H9 (cell line): ENCODE results near the gene FAM120A. TPM values are rescaled to one million over a fixed set of nuclear protein-coding genes. Genes with fewer than 3 reads are reported as not detected.

ENCODE experiments used
- DNase-seq: peaks from one replicate; pipeline ENCODE4 v3.0.0-alpha.2; 2017
- H2AFZ ChIP-seq: one replicate; pipeline ENCODE4 v1.6.1; 2013; ENCODE audit warnings: mild to moderate bottlenecking, low read length, control low read depth, moderate library complexity
- H2AK5ac ChIP-seq: 2 replicates; pipeline ENCODE4 v1.6.1; 2013; ENCODE audit warnings: low read length, control low read depth, mixed read lengths; ENCODE audit not compliant: insufficient read length
- H2BK120ac ChIP-seq: one replicate; pipeline ENCODE4 v1.6.1; 2013; ENCODE audit warnings: low read depth, mild to moderate bottlenecking, low read length, control low read depth, inconsistent platforms; ENCODE audit not compliant: poor library complexity, severe bottlenecking
- H2BK12ac ChIP-seq: 2 replicates; pipeline ENCODE4 v1.6.1; 2013; ENCODE audit warnings: low read length, control low read depth, mixed read lengths, low read depth; ENCODE audit not compliant: insufficient read length
- H2BK15ac ChIP-seq: 2 replicates; pipeline ENCODE4 v1.6.1; 2013; ENCODE audit warnings: low read depth, low read length, control low read depth
- H2BK20ac ChIP-seq: one replicate; pipeline ENCODE4 v1.6.1; 2013; ENCODE audit warnings: low read depth, mild to moderate bottlenecking, low read length, control low read depth, inconsistent platforms; ENCODE audit not compliant: poor library complexity, severe bottlenecking
- H2BK5ac ChIP-seq: 2 replicates; pipeline ENCODE4 v1.6.1; 2013; ENCODE audit warnings: low read length, control low read depth, mixed read lengths; ENCODE audit not compliant: insufficient read length
- H3K14ac ChIP-seq: 2 replicates; pipeline ENCODE4 v1.6.1; 2013; ENCODE audit warnings: low read length, control low read depth; ENCODE audit not compliant: insufficient read depth
- H3K18ac ChIP-seq: 2 replicates; pipeline ENCODE4 v1.6.1; 2013; ENCODE audit warnings: low read depth, mild to moderate bottlenecking, mixed read lengths, low read length, control low read depth; ENCODE audit not compliant: insufficient read length
- H3K23ac ChIP-seq: 2 replicates; pipeline ENCODE4 v1.6.1; 2013; ENCODE audit warnings: low read length, control low read depth, mixed read lengths, low read depth; ENCODE audit not compliant: insufficient read length
- H3K23me2 ChIP-seq: 2 replicates; pipeline ENCODE4 v1.6.1; 2013; ENCODE audit warnings: low read depth, mild to moderate bottlenecking, mixed read lengths, low read length, control low read depth; ENCODE audit not compliant: insufficient read length, poor library complexity, severe bottlenecking
- H3K27ac ChIP-seq: 2 replicates; pipeline ENCODE4 v1.5.1; 2013; ENCODE audit warnings: low read length, control low read depth, mixed read lengths, low read depth; ENCODE audit not compliant: insufficient read length
- H3K27me3 ChIP-seq: 2 replicates; pipeline ENCODE4 v1.6.1; 2013; ENCODE audit warnings: low read length, control low read depth, inconsistent platforms; ENCODE audit not compliant: insufficient read depth
- H3K4ac ChIP-seq: 2 replicates; pipeline ENCODE4 v1.6.1; 2013; ENCODE audit warnings: low read depth, mild to moderate bottlenecking, control low read depth, inconsistent platforms, low read length, moderate library complexity
- H3K4me1 ChIP-seq: 2 replicates; pipeline ENCODE4 v1.6.1; 2013; ENCODE audit warnings: low read length, control low read depth, inconsistent platforms; ENCODE audit not compliant: insufficient read depth
- H3K4me2 ChIP-seq: 2 replicates; pipeline ENCODE4 v1.6.1; 2013; ENCODE audit warnings: low read length, control low read depth, mixed read lengths; ENCODE audit not compliant: insufficient read length, insufficient read depth
- H3K56ac ChIP-seq: 2 replicates; pipeline ENCODE4 v1.6.1; 2013; ENCODE audit warnings: low read depth, mild to moderate bottlenecking, mixed read lengths, low read length, control low read depth; ENCODE audit not compliant: insufficient read length
- H3K79me1 ChIP-seq: 2 replicates; pipeline ENCODE4 v1.6.1; 2013; ENCODE audit warnings: low read depth, mild to moderate bottlenecking, moderate library complexity, low read length, control low read depth, inconsistent platforms; ENCODE audit not compliant: insufficient read depth, poor library complexity, severe bottlenecking
- H3K79me2 ChIP-seq: 2 replicates; pipeline ENCODE4 v1.6.1; 2013; ENCODE audit warnings: low read length, control low read depth, inconsistent platforms; ENCODE audit not compliant: insufficient read depth
- H3K9ac ChIP-seq: 2 replicates; pipeline ENCODE4 v1.6.1; 2013; ENCODE audit warnings: low read length, control low read depth, mixed read lengths; ENCODE audit not compliant: insufficient read length; ENCODE audit errors: extremely low read depth
- H3K9me3 ChIP-seq: one replicate; pipeline ENCODE4 v1.6.1; 2013; ENCODE audit warnings: low read depth, low read length, inconsistent platforms; ENCODE audit not compliant: control insufficient read depth
- H3T11ph ChIP-seq: one replicate; pipeline ENCODE4 v1.6.1; 2013; ENCODE audit warnings: mild to moderate bottlenecking, low read length, control low read depth, inconsistent platforms
- H4K20me1 ChIP-seq: one replicate; pipeline ENCODE4 v1.6.1; 2013; ENCODE audit not compliant: control insufficient read depth, insufficient read length, insufficient read depth
- H4K5ac ChIP-seq: 2 replicates; pipeline ENCODE4 v1.6.1; 2013; ENCODE audit warnings: low read depth, mild to moderate bottlenecking, mixed read lengths, low read length, control low read depth; ENCODE audit not compliant: insufficient read length
- H4K8ac ChIP-seq: replicated peaks from 2 replicates; pipeline ENCODE4 v1.6.1; 2013; ENCODE audit warnings: low read length, control low read depth, mixed read lengths, low read depth; ENCODE audit not compliant: insufficient read length
- H4K91ac ChIP-seq: 2 replicates; pipeline ENCODE4 v1.6.1; 2013; ENCODE audit warnings: low read depth, mild to moderate bottlenecking, moderate library complexity, mixed read lengths, low read length, control low read depth; ENCODE audit not compliant: insufficient read length
- H3K27ac Mint-ChIP-seq, 3 experiments: 2 replicates in 2 of 3; 3 replicates in 1 of 3; pipeline ENCODE4 v1.8.0; 2020 to 2021; ENCODE audit warnings: mixed read lengths in 3 of 3, mild to moderate bottlenecking in 1 of 3, moderate library complexity in 1 of 3
- H3K27me3 Mint-ChIP-seq: 2 replicates; pipeline ENCODE4 v1.8.0; 2021; ENCODE audit warnings: low read depth, mild to moderate bottlenecking, moderate library complexity, mixed read lengths
- H3K36me3 Mint-ChIP-seq, 3 experiments: 2 replicates in 2 of 3; 3 replicates in 1 of 3; pipeline ENCODE4 v1.8.0; 2020 to 2021; ENCODE audit warnings: low read depth in 3 of 3, mixed read lengths in 3 of 3; ENCODE audit not compliant: insufficient read depth in 1 of 3
- H3K4me1 Mint-ChIP-seq, 2 experiments: 2 replicates each; pipeline ENCODE4 v1.8.0; 2020; ENCODE audit warnings: mixed read lengths in 2 of 2
- H3K4me3 Mint-ChIP-seq, 2 experiments: 2 replicates in 1 of 2; 3 replicates in 1 of 2; pipeline ENCODE4 v1.8.0; 2020 to 2021; ENCODE audit warnings: mild to moderate bottlenecking in 2 of 2, mixed read lengths in 2 of 2, moderate library complexity in 1 of 2
- H3K9me3 Mint-ChIP-seq, 2 experiments: 2 replicates in 1 of 2; 3 replicates in 1 of 2; pipeline ENCODE4 v1.8.0; 2020; ENCODE audit warnings: mild to moderate bottlenecking in 2 of 2, mixed read lengths in 2 of 2, moderate library complexity in 1 of 2
- CTCF ChIP-seq: fragments of 200-600 bp; sonication (generic); conservative IDR thresholded peaks from 3 replicates; pipeline ENCODE4 v1.8.0; 2021; ENCODE audit warnings: antibody characterized with exemption, mild to moderate bottlenecking
- WGBS: extraction: QIAGEN DNeasy Blood & Tissue Kit; methylation state at CpG from one replicate; pipeline ENCODE4 v1.1.7; 2013; ENCODE audit warnings: missing lambda C conversion rate, low lambda C conversion rate, mixed read lengths; ENCODE audit not compliant: insufficient read length; ENCODE audit errors: extremely low coverage; 5-methylcytosine and 5-hydroxymethylcytosine counted together
- total RNA-seq: library from RNA; stranded (reverse); gene quantifications from 2 replicates; pipeline ENCODE4 v1.2.1, GENCODE V29; 2021

FAM120A gene
- total RNA-seq, 1 experiment from 2014 or later = 57.7 TPM

- H4K91ac ChIP-seq = no peak overlapping the region
- H3K9ac ChIP-seq = no peak overlapping the region
- no CpG with 5 or more reads among the region's 3 CpGs for WGBS
- H4K20me1 ChIP-seq = peaks cover 2% of the 10 kb centered on the region
- DNase-seq = peak; percentile 79
- Mint-ChIP-seq H3K27me3 (0 out of 2 replicates have a peak, but pooled peaks cover 2% of the 10 kb centered on the region), H3K27ac (peak overlapping the region in 2 of 3 experiments; percentile 21 to 54; a peak in 4 of 7 replicates), H3K4me3 (no peak overlapping the region), H3K36me3 (peaks cover 2 to 9% (median 5%) of the 10 kb centered on the region in 3 experiments; a peak in 6 of 7 replicates), H3K4me1 (peaks cover 46 to 61% of the 10 kb centered on the region in 2 experiments), H3K9me3 (peaks cover 2 to 7% of the 10 kb centered on the region in 2 experiments)
- no peaks in the 10 kb centered on the region for H3K9me3 ChIP-seq
- no peak overlapping the region for H3K18ac ChIP-seq
- H3K56ac ChIP-seq = no peak overlapping the region
- no peak overlapping the region for H2BK15ac ChIP-seq
- no peaks in the 10 kb centered on the region for H3K79me2 ChIP-seq
- no peak overlapping the region for H2BK12ac ChIP-seq
- no peaks in the 10 kb centered on the region for H3K27me3 ChIP-seq
- no peak overlapping the region for H2BK120ac ChIP-seq
- H3K23ac ChIP-seq = no peak overlapping the region
- no peak overlapping the region for H3T11ph ChIP-seq
- H3K79me1 ChIP-seq = no peaks in the 10 kb centered on the region
- H2BK5ac ChIP-seq = no peak overlapping the region
- peak overlapping the region; percentile 2; the same call in 1 of the 2 replicates for H3K14ac ChIP-seq
- no peaks in the 10 kb centered on the region for H3K23me2 ChIP-seq
- H2AK5ac ChIP-seq = no peak overlapping the region
- H3K27ac ChIP-seq = peak overlapping the region; percentile 14
- no peak overlapping the region for H2BK20ac ChIP-seq
- peaks cover 20% of the 10 kb centered on the region; the same call in 1 of the 2 replicates for H3K4me1 ChIP-seq
- no peak overlapping the region for H3K4me2 ChIP-seq
- H4K5ac ChIP-seq = no peak overlapping the region
- TF ChIP-seq CTCF = no peak
- no peak overlapping the region for H2AFZ ChIP-seq
- no peak overlapping the region for H3K4ac ChIP-seq
- H4K8ac ChIP-seq = no peak overlapping the region
Measured at GRCh38 chr9:93600504-93600903, 149.0 kb downstream of the FAM120A start.
